ENCODE data around the gene HYLS1. TPM values are rescaled to one million over a fixed set of nuclear protein-coding genes. Genes with fewer than 3 reads are reported as not detected.

HYLS1 gene
- total RNA-seq, 4 donors from 2014 or later, result 0.94 to 8.6 (median 3.5) TPM

GRCh38 chr11:125931668-125932067 lies 44.2 kb downstream of the HYLS1 start:
- no peak for TF ChIP-seq CTCF (IDR thresholded peaks at IDR 0.05; ENCODE audit: low read depth)

DNA sequence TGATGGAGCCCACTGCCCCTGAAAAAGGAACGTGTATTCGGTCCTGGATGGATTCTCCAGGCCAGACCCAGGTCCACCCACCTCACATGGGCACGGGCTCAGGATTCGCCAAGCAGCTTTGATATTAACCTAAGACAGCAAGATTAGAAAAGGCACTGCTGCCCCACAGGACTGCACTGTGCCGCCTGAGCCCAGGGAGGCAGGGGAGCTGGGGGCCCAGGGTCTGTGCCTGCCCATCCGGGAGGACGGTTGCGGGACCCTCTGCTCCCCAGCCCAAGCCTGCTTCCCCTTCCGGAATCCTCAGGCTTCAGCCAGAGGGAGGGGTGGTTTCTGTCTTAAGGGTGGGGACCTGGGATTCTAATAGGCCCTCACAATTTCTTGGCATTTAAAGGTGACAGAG lies 44.8 kb downstream of the HYLS1 start:
- TF ChIP-seq CTCF (IDR thresholded peaks at IDR 0.05; ENCODE audit: low read depth), result no peak

GRCh38 chr11:125933030-125933813 lies 45.8 kb downstream of the HYLS1 start:
- TF ChIP-seq CTCF (IDR thresholded peaks at IDR 0.05; ENCODE audit: low read depth), result no peak

GRCh38 chr11:125934473-125934872 lies 47.0 kb downstream of the HYLS1 start:
- no peak for TF ChIP-seq CTCF (IDR thresholded peaks at IDR 0.05; ENCODE audit: low read depth)

DNA sequence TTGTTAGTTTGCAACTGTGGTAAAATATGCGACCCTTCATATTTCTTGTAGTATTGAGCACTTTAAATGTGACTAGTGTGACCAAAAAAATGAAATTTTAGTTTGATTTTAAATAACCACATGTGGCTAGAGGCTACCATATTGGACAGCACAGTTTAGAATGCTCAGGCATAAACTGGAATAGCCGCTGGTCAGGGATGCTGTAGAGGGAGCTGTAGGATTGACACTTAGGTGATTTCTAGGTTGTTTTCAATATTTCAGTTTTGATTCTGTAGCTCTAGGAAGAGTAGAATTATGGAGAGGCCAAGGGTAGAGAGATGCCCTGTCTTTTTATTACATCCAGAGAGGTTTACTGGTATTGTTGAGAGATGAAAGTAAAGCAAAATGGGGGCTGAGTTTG lies 47.6 kb downstream of the HYLS1 start:
- no peak for TF ChIP-seq CTCF (IDR thresholded peaks at IDR 0.05; ENCODE audit: low read depth)

- no peak for TF ChIP-seq CTCF (IDR thresholded peaks at IDR 0.05; ENCODE audit: low read depth)
These were observed 48.2 kb downstream of the HYLS1 start for GRCh38 chr11:125935618-125936199.

- no peak for TF ChIP-seq CTCF (IDR thresholded peaks at IDR 0.05; ENCODE audit: low read depth)
These were observed 51.0 kb downstream of the HYLS1 start for GRCh38 chr11:125938418-125938817.
